SK-N-SH treated with all-trans-retinoic acid at 6 μM for 48 hours (cell line): ENCODE measurements around the gene NFIX.

Source experiments
- ATAC-seq: fragments of 200-7000 bp; cut with Tn5 transposase; 3 replicates; pipeline ENCODE4 v1.9.1; 2020; ENCODE audit warnings: mild to moderate bottlenecking, moderate library complexity
- ARNTL ChIP-seq: fragments of 450-650 bp; formaldehyde crosslinking; IDR thresholded peaks from 2 replicates; pipeline ENCODE4 v1.5.0; 2020; ENCODE audit warnings: low read depth, mild to moderate bottlenecking, moderate library complexity, borderline replicate concordance
- BACH2 ChIP-seq: fragments of 250-450 bp; sonication (Bioruptor Pico); IDR thresholded peaks from 2 replicates; pipeline ENCODE4 v1.9.0; 2021; ENCODE audit warnings: mild to moderate bottlenecking, borderline replicate concordance
- CREB5 ChIP-seq: fragments of 250-450 bp; sonication (Bioruptor Pico); IDR thresholded peaks from 2 replicates; pipeline ENCODE4 v1.5.1; 2020; ENCODE audit warnings: low read depth, mild to moderate bottlenecking, moderate library complexity
- CSDC2 ChIP-seq: fragments of 250-450 bp; sonication (Bioruptor Pico); IDR thresholded peaks from 2 replicates; pipeline ENCODE4 v1.5.0; 2020; ENCODE audit warnings: mild to moderate bottlenecking, moderate library complexity
- CSRNP3 ChIP-seq: fragments of 250-450 bp; sonication (Bioruptor Pico); IDR thresholded peaks from 2 replicates; pipeline ENCODE4 v1.5.1; 2021; ENCODE audit warnings: mild to moderate bottlenecking, moderate library complexity
- ESRRG ChIP-seq: fragments of 250-450 bp; sonication (Bioruptor Pico); IDR thresholded peaks from 2 replicates; pipeline ENCODE4 v1.6.1; 2021; ENCODE audit warnings: mild to moderate bottlenecking
- GLIS3 ChIP-seq: fragments of 250-450 bp; sonication (Bioruptor Pico); IDR thresholded peaks from 2 replicates; pipeline ENCODE4 v1.5.0; 2020; ENCODE audit warnings: mild to moderate bottlenecking, moderate library complexity
- ISL1 ChIP-seq: fragments of 250-450 bp; sonication (Bioruptor Pico); IDR thresholded peaks from 2 replicates; pipeline ENCODE4 v2.1.2; 2022; ENCODE audit warnings: mild to moderate bottlenecking, moderate library complexity
- OSR1 ChIP-seq: fragments of 250-450 bp; sonication (Bioruptor Pico); IDR thresholded peaks from 2 replicates; pipeline ENCODE4 v1.8.0; 2022; ENCODE audit warnings: moderate library complexity, mild to moderate bottlenecking, inconsistent platforms
- PATZ1 ChIP-seq: fragments of 250-450 bp; sonication (Bioruptor Pico); IDR thresholded peaks from 2 replicates; pipeline ENCODE4 v1.8.0; 2020; ENCODE audit warnings: mild to moderate bottlenecking, moderate library complexity, borderline replicate concordance
- POU6F1 ChIP-seq: fragments of 250-450 bp; sonication (Bioruptor Pico); IDR thresholded peaks from 2 replicates; pipeline ENCODE4 v1.8.0; 2021; ENCODE audit warnings: low read depth, mild to moderate bottlenecking, moderate library complexity, borderline replicate concordance
- PPARA ChIP-seq: fragments of 250-450 bp; sonication (Bioruptor Pico); IDR thresholded peaks from 2 replicates; pipeline ENCODE4 v1.5.0; 2020; ENCODE audit warnings: mild to moderate bottlenecking, borderline replicate concordance
- RARB ChIP-seq: fragments of 250-450 bp; sonication (Bioruptor Pico); IDR thresholded peaks from 2 replicates; pipeline ENCODE4 v1.8.0; 2021; ENCODE audit warnings: mild to moderate bottlenecking, moderate library complexity
- SNAI2 ChIP-seq: fragments of 250-450 bp; sonication (Bioruptor Pico); IDR thresholded peaks from 2 replicates; pipeline ENCODE4 v1.5.0; 2020; ENCODE audit warnings: mild to moderate bottlenecking, moderate library complexity
- TCF4 ChIP-seq: fragments of 250-450 bp; sonication (Bioruptor Pico); IDR thresholded peaks from 2 replicates; pipeline ENCODE4 v1.8.0; 2021; ENCODE audit warnings: mild to moderate bottlenecking, moderate library complexity, borderline replicate concordance
- TSHZ2 ChIP-seq: fragments of 250-450 bp; sonication (Bioruptor Pico); IDR thresholded peaks from 2 replicates; pipeline ENCODE4 v1.5.0; 2020; ENCODE audit warnings: mild to moderate bottlenecking, moderate library complexity
- ZC3H10 ChIP-seq: fragments of 250-450 bp; sonication (Bioruptor Pico); IDR thresholded peaks from 2 replicates; pipeline ENCODE4 v1.5.1; 2021; ENCODE audit warnings: mild to moderate bottlenecking, moderate library complexity
- ZFP3 ChIP-seq: fragments of 250-450 bp; sonication (Bioruptor Pico); IDR thresholded peaks from 2 replicates; pipeline ENCODE4 v1.5.0; 2020; ENCODE audit warnings: mild to moderate bottlenecking, moderate library complexity
- ZFP30 ChIP-seq: fragments of 450-650 bp; formaldehyde crosslinking; IDR thresholded peaks from 2 replicates; pipeline ENCODE4 v1.5.0; 2022; ENCODE audit warnings: mild to moderate bottlenecking, moderate library complexity
- ZNF565 ChIP-seq: fragments of 450-650 bp; formaldehyde crosslinking; conservative IDR thresholded peaks from 2 replicates; pipeline ENCODE4 v1.5.0; 2020; ENCODE audit warnings: low read depth, mild to moderate bottlenecking, moderate library complexity
- ZNF70 ChIP-seq: fragments of 450-650 bp; formaldehyde crosslinking; IDR thresholded peaks from 2 replicates; pipeline ENCODE4 v1.5.0; 2020; ENCODE audit warnings: mild to moderate bottlenecking, moderate library complexity
- ZNF8 ChIP-seq: fragments of 450-650 bp; formaldehyde crosslinking; IDR thresholded peaks from 2 replicates; pipeline ENCODE4 v1.5.0; 2020; ENCODE audit warnings: mild to moderate bottlenecking, moderate library complexity

The NFIX gene

GRCh38 chr19:13127811-13128575, 132.7 kb downstream of the NFIX start:
- ATAC-seq, result no peak
- TF ChIP-seq RARB (CRISPR knock-in tag) (no peak), TSHZ2 (CRISPR knock-in tag) (no peak), GLIS3 (CRISPR knock-in tag) (no peak), ARNTL (no peak), TCF4 (no peak)
- TF ChIP-seq, all 23 proteins: peak for 0

- TF ChIP-seq ISL1 (CRISPR knock-in tag) (no peak), TSHZ2 (CRISPR knock-in tag) (no peak), PPARA (CRISPR knock-in tag) (no peak), POU6F1 (CRISPR knock-in tag) (no peak), CREB5 (no peak), OSR1 (CRISPR knock-in tag) (no peak), ZC3H10 (CRISPR knock-in tag) (no peak), TCF4 (no peak), SNAI2 (CRISPR knock-in tag) (no peak), ARNTL (no peak), GLIS3 (CRISPR knock-in tag) (no peak), ZNF70 (no peak), PATZ1 (CRISPR knock-in tag) (no peak), CSDC2 (no peak), ZNF565 (CRISPR knock-in tag) (no peak), BACH2 (CRISPR knock-in tag) (no peak), ESRRG (CRISPR knock-in tag) (no peak), ZFP3 (CRISPR knock-in tag) (no peak)
- ATAC-seq, result no peak
These were observed 133.3 kb downstream of the NFIX start for GRCh38 chr19:13128583-13128982.

- TF ChIP-seq BACH2 (CRISPR knock-in tag), result no peak
- no peak for TF ChIP-seq ZNF70
- no peak for TF ChIP-seq ZNF8
- no peak for TF ChIP-seq GLIS3 (CRISPR knock-in tag)
- TF ChIP-seq OSR1 (CRISPR knock-in tag), result no peak
- no peak for TF ChIP-seq ZFP30 (CRISPR knock-in tag)
- TF ChIP-seq RARB (CRISPR knock-in tag), result no peak
- no peak for TF ChIP-seq ARNTL
- TF ChIP-seq CSRNP3 (CRISPR knock-in tag), result no peak
- no peak for TF ChIP-seq ZC3H10 (CRISPR knock-in tag)
These were observed 134.1 kb downstream of the NFIX start for GRCh38 chr19:13129384-13129783.

More at GRCh38 chr19:13129384-13129783, 134.1 kb downstream of the NFIX start:
- ATAC-seq, result no peak
